Endothelial cell of umbilical vein (primary cell): ENCODE data around the gene TARS2. TPM values are rescaled to one million over a fixed set of nuclear protein-coding genes. Genes with fewer than 3 reads are reported as not detected.

Experiments used
- BruUV-seq: library from RNA; stranded (reverse); fragments of 400-500 nt; replicated peaks from 2 replicates; lab custom pipeline; 2021; lab: Mats Ljungman, UMichigan
- CTCF ChIA-PET: fragments of 300-600, 350-600 bp; sonication (Branson Sonifier 250); formaldehyde crosslinking; loops from one replicate; lab custom pipeline; 2021; ENCODE audit warnings: antibody characterized with exemption, inconsistent platforms; lab: Charles Lee
- POLR2A ChIA-PET: fragments of 300-600, 350-600 bp; sonication (Branson Sonifier 250); formaldehyde crosslinking; loops from one replicate; lab custom pipeline; 2021; ENCODE audit warnings: antibody characterized with exemption, inconsistent platforms; lab: Charles Lee
- DNase-seq: peaks from one replicate; pipeline ENCODE4 v3.0.0-alpha.2; 2011; ENCODE audit warnings: low read depth, low spot score
- FAIRE-seq: peaks from 2 replicates; lab custom pipeline; 2011; peaks lifted over from hg19 to GRCh38; lab: Jason Lieb, UNC
- H2AFZ ChIP-seq: 2 replicates; pipeline ENCODE4 v1.6.0; 2012; ENCODE audit warnings: low read depth, low read length, control low read depth, inconsistent platforms
- H3K27ac ChIP-seq: 2 replicates; pipeline ENCODE4 v1.5.1; 2011; ENCODE audit warnings: low read depth, mild to moderate bottlenecking, control low read depth, low read length, moderate library complexity; ENCODE audit not compliant: insufficient read depth
- H3K27me3 ChIP-seq, 2 experiments: 2 replicates each; pipeline versions ENCODE4 v1.6.0 to v1.6.1; 2011; ENCODE audit warnings: low read length in 2 of 2, mixed read lengths in 1 of 2; ENCODE audit not compliant: control insufficient read depth in 2 of 2, insufficient read depth in 2 of 2
- H3K36me3 ChIP-seq, 2 experiments: 2 replicates in 1 of 2; 3 replicates in 1 of 2; pipeline ENCODE4 v1.5.1; 2011; ENCODE audit warnings: low read length in 2 of 2, mild to moderate bottlenecking in 1 of 2, moderate library complexity in 1 of 2; ENCODE audit not compliant: control insufficient read depth in 2 of 2, insufficient read depth in 2 of 2; ENCODE audit errors: extremely low read depth in 1 of 2
- H3K4me1 ChIP-seq: 3 replicates; pipeline ENCODE4 v1.5.1; 2011; ENCODE audit warnings: mild to moderate bottlenecking, low read length; ENCODE audit not compliant: control insufficient read depth, insufficient read depth; ENCODE audit errors: extremely low read depth
- H3K4me2 ChIP-seq: 2 replicates; pipeline ENCODE4 v1.6.1; 2011; ENCODE audit warnings: low read length, control low read depth, mixed read lengths; ENCODE audit not compliant: insufficient read depth
- H3K4me3 ChIP-seq, 3 experiments: fragments of 200-600 bp in 1 of 3; sonication (generic), shearing (Covaris generic) in 1 of 3; replicated peaks in 1 of 3; 2 replicates each; pipeline ENCODE4 v1.5.1; 2011 to 2016; ENCODE audit warnings: control low read depth in 3 of 3, low read length in 3 of 3, mild to moderate bottlenecking in 2 of 3, inconsistent platforms in 1 of 3, low read depth in 1 of 3, moderate library complexity in 1 of 3; ENCODE audit not compliant: insufficient read depth in 1 of 3
- H3K79me2 ChIP-seq: 2 replicates; pipeline ENCODE4 v1.6.0; 2012; ENCODE audit warnings: low read length, inconsistent platforms; ENCODE audit not compliant: control insufficient read depth, insufficient read depth
- H3K9ac ChIP-seq: replicated peaks from 2 replicates; pipeline ENCODE3; 2011; ENCODE audit warnings: low read length, control low read depth; ENCODE audit not compliant: insufficient read depth; ENCODE audit errors: extremely low read depth
- H3K9me1 ChIP-seq: replicated peaks from 3 replicates; pipeline ENCODE4 v1.6.0; 2011; ENCODE audit warnings: mild to moderate bottlenecking, low read length; ENCODE audit not compliant: control insufficient read depth, insufficient read depth; ENCODE audit errors: extremely low read depth
- H3K9me3 ChIP-seq: replicated peaks from 2 replicates; pipeline ENCODE4 v1.5.1; 2012; ENCODE audit warnings: low read length, inconsistent platforms; ENCODE audit not compliant: control insufficient read depth, insufficient read depth
- H4K20me1 ChIP-seq: replicated peaks from 2 replicates; pipeline ENCODE3; 2011; ENCODE audit warnings: mild to moderate bottlenecking, low read length; ENCODE audit not compliant: control insufficient read depth, insufficient read depth; ENCODE audit errors: extremely low read depth
- POLR2A ChIP-seq: IDR thresholded peaks from 2 replicates; pipeline ENCODE4 v1.6.1; 2012; ENCODE audit warnings: low read depth, mild to moderate bottlenecking, control low read depth, low read length
- dilution Hi-C: fragments of 300-500 bp; cut with MboI; formaldehyde crosslinking; loops from one replicate; pipeline ENCODE4 v1.15.0; 2019; ENCODE audit warnings: low sequenced_read_pairs; ENCODE audit not compliant: extremely low pct_ligation_motif_present
- intact Hi-C: fragments of 100-400 bp; cut with micrococcal nuclease; formaldehyde crosslinking; loops from one replicate; pipeline ENCODE4 v1.10.0; 2022
- polyA plus RNA-seq, 4 experiments: library from polyadenylated mRNA; depleted of rRNA in 3 of 4; stranded (reverse) in 3 of 4; unstranded in 1 of 4; fragments of >200 nt; gene quantifications; 2 replicates each; pipeline versions ENCODE4 v1.2.1 to v1.2.3, GENCODE V29; 2011 to 2012; ENCODE audit warnings: missing spikeins in 1 of 4
- total RNA-seq: library from RNA; stranded (reverse); gene quantifications from 2 replicates; pipeline ENCODE4 v1.2.3, GENCODE V29; 2021
- TF ChIP-seq, protein P1 (sequence below): IDR thresholded peaks from 2 replicates; pipeline ENCODE4 v1.6.1; 2011; ENCODE audit not compliant: insufficient read depth, insufficient read length

TARS2 gene
- total and polyA plus RNA-seq, 2 donors (not counting 3 experiments of a cell fraction or from before 2014, with no cell fraction given), result 21.5 to 22.0 TPM

DNA sequence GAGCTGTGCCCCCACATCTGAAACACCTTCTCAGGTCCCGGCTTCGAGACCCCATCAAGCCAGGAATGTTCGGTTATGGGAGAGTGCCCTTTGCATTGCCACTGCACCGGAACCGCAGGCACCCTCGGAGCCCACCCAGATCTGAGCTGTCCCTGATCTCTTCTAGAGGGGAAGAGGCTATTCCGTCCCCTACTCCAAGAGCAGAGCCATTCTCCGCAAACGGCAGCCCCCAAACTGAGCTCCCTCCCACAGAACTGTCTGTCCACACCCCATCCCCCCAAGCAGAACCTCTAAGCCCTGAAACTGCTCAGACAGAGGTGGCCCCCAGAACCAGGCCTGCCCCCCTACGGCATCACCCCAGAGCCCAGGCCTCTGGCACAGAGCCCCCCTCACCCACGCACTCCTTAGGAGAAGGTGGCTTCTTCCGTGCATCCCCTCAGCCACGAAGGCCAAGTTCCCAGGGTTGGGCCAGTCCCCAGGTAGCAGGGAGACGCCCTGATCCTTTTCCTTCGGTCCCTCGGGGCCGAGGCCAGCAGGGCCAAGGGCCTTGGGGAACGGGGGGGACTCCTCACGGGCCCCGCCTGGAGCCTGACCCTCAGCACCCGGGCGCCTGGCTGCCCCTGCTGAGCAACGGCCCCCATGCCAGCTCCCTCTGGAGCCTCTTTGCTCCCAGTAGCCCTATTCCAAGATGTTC, 66.3 kb downstream of the TARS2 start:
- Histone ChIP-seq H3K4me2 (no peak overlapping the region), H3K36me3 (peaks cover 0 to 4% of the 10 kb centered on the region in 2 experiments), H3K27ac (no peak overlapping the region), H3K9me3 (no peaks in the 10 kb centered on the region), H3K9me1 (no peaks in the 10 kb centered on the region), H3K4me3 (no peak overlapping the region), H2AFZ (no peak overlapping the region), H3K9ac (no peak overlapping the region), H4K20me1 (no peaks in the 10 kb centered on the region), H3K27me3 (no peaks in the 10 kb centered on the region), H3K4me1 (peaks cover 23% of the 10 kb centered on the region), H3K79me2 (peaks cover 2% of the 10 kb centered on the region)
- intact Hi-C loops, result no loop called here
- TF ChIP-seq POLR2A, result peak; percentile 19
- TF ChIP-seq, protein P1, sequence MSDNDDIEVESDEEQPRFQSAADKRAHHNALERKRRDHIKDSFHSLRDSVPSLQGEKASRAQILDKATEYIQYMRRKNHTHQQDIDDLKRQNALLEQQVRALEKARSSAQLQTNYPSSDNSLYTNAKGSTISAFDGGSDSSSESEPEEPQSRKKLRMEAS, result no peak
- POLR2A ChIA-PET, result no interaction called here
- CTCF ChIA-PET, result interaction anchor here (1.1 kb wide), 1 partner anchor 298 kb away, joined by 3 read pairs; no protein-coding TSS in a partner anchor
- dilution Hi-C loops, result no loop called here
- FAIRE-seq (no peak), DNase-seq (no peak)
- no TSS peak for BruUV-seq

DNA sequence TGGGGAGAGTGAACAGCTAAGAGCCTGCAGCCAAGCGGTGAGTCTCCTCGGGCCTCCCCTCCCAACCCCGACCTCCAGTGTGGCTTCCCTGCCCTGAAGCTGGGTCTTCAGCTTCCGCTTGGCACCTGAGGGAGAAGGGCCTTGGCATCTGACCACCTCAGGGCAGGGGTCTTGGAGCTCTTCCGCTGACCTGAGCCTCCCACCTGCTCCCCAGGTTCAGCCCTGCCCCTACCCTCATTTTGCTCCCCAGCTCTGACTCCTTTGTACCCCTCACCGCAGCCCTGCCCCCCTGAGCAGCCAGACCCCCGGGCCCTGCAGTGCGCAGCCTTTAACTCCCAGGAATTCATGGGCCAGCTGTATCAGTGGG, 66.8 kb downstream of the TARS2 start:
- Histone ChIP-seq H3K4me3 (no peak overlapping the region), H4K20me1 (no peaks in the 10 kb centered on the region), H3K4me2 (no peak overlapping the region), H3K9me3 (no peaks in the 10 kb centered on the region), H3K27ac (no peak overlapping the region), H3K4me1 (peaks cover 25% of the 10 kb centered on the region), H3K9ac (no peak overlapping the region), H3K79me2 (peaks cover 2% of the 10 kb centered on the region), H2AFZ (no peak overlapping the region), H3K9me1 (no peaks in the 10 kb centered on the region), H3K27me3 (no peaks in the 10 kb centered on the region), H3K36me3 (peaks cover 0 to 4% of the 10 kb centered on the region in 2 experiments)
- POLR2A ChIA-PET, result no interaction called here
- DNase-seq, result no peak
- no peak for FAIRE-seq
- TF ChIP-seq, protein P1, result no peak
- BruUV-seq, result no TSS peak
- dilution Hi-C loops (no loop called here), intact Hi-C loops (no loop called here)
- CTCF ChIA-PET, result interaction anchor here (1.1 kb wide), 1 partner anchor 298 kb away, joined by 3 read pairs; no protein-coding TSS in a partner anchor
